HG03575 (cell line): Measurements from ENCODE around the gene ST6GALNAC5.
"Not testable (repeated sequence)": the region's sequence is repeated elsewhere in the genome, so short reads cannot be mapped to it uniquely, and the experiment has no call there.

Experiments
- ATAC-seq: cut with Tn5 transposase; IDR thresholded peaks from one replicate; pipeline ENCODE4 v1.9.1; 2021; ENCODE audit not compliant: unreplicated experiment, insufficient number of reproducible peaks, low FRiP score; ENCODE audit errors: extremely low read depth

Gene ST6GALNAC5

GRCh38 chr1:76867342-76868130 lies at the start of gene ST6GALNAC5:
Gene ST6GALNAC5, plus strand, starts transcription at chr1:76867480.
- no peak for ATAC-seq

- no peak for ATAC-seq
Observed at GRCh38 chr1:76820028-76820427, 47.3 kb upstream of the ST6GALNAC5 start.

- not testable (repeated sequence) for ATAC-seq
Observed at GRCh38 chr1:76822961-76823360, 44.3 kb upstream of the ST6GALNAC5 start.

GRCh38 chr1:76824106-76824505 lies 43.2 kb upstream of the ST6GALNAC5 start:
- no peak for ATAC-seq

GRCh38 chr1:76826072-76826845 lies 41.0 kb upstream of the ST6GALNAC5 start:
- ATAC-seq = no peak

- ATAC-seq = no peak
Observed at GRCh38 chr1:76827066-76827465, 40.2 kb upstream of the ST6GALNAC5 start.

GRCh38 chr1:76830373-76830772 lies 36.9 kb upstream of the ST6GALNAC5 start:
- no peak for ATAC-seq

- no peak for ATAC-seq
Observed at GRCh38 chr1:76832521-76832920, 34.8 kb upstream of the ST6GALNAC5 start.

GRCh38 chr1:76833151-76833550 lies 34.1 kb upstream of the ST6GALNAC5 start:
- no peak for ATAC-seq

GRCh38 chr1:76833856-76834255 lies 33.4 kb upstream of the ST6GALNAC5 start:
- no peak for ATAC-seq

- no peak for ATAC-seq
Observed at GRCh38 chr1:76835203-76835602, 32.1 kb upstream of the ST6GALNAC5 start.

- ATAC-seq = no peak
Observed at GRCh38 chr1:76840278-76840677, 27.0 kb upstream of the ST6GALNAC5 start.

GRCh38 chr1:76841460-76841859 lies 25.8 kb upstream of the ST6GALNAC5 start:
- ATAC-seq = no peak

GRCh38 chr1:76843821-76844464 lies 23.3 kb upstream of the ST6GALNAC5 start:
- no peak for ATAC-seq

GRCh38 chr1:76854255-76854654 lies 13.0 kb upstream of the ST6GALNAC5 start:
- ATAC-seq = no peak

- no peak for ATAC-seq
Observed at GRCh38 chr1:76856104-76856503, 11.2 kb upstream of the ST6GALNAC5 start.

GRCh38 chr1:76857138-76857537 lies 10.1 kb upstream of the ST6GALNAC5 start:
- ATAC-seq = no peak

GRCh38 chr1:76857973-76858372 lies 9.3 kb upstream of the ST6GALNAC5 start:
- no peak for ATAC-seq

- no peak for ATAC-seq
Observed at GRCh38 chr1:76861149-76861548, 6.1 kb upstream of the ST6GALNAC5 start.

- ATAC-seq = no peak
Observed at GRCh38 chr1:76862447-76862846, 4.8 kb upstream of the ST6GALNAC5 start.
